Measurements from ENCODE around the gene PPP2R5C.
"Not testable (repeated sequence)": the region's sequence is repeated elsewhere in the genome, so short reads cannot be mapped to it uniquely, and the experiment has no call there.

Gene PPP2R5C

GRCh38 chr14:101761032-101761880 lies at the start of gene PPP2R5C:
PPP2R5C (plus strand) TSS chr14:101761709; CDS start chr14:101761894, 185 bp downstream.
- peak; percentile 77 for DNase-seq

- DNase-seq: not testable (repeated sequence)
Measured at GRCh38 chr14:101711857-101712233, 49.7 kb upstream of the PPP2R5C start.

GRCh38 chr14:101712341-101712740 lies 49.2 kb upstream of the PPP2R5C start:
- not testable (repeated sequence) for DNase-seq

- DNase-seq: not testable (repeated sequence)
Measured at GRCh38 chr14:101713091-101713490, 48.4 kb upstream of the PPP2R5C start.

- DNase-seq: no peak
Measured at GRCh38 chr14:101713621-101714349, 47.7 kb upstream of the PPP2R5C start.

- no peak for DNase-seq
Measured at GRCh38 chr14:101714394-101714793, 47.1 kb upstream of the PPP2R5C start.

- DNase-seq: no peak
Measured at GRCh38 chr14:101715210-101716076, 46.1 kb upstream of the PPP2R5C start.

GRCh38 chr14:101716077-101716950 lies 45.2 kb upstream of the PPP2R5C start:
- no peak for DNase-seq

- DNase-seq: no peak
Measured at GRCh38 chr14:101716956-101717662, 44.4 kb upstream of the PPP2R5C start.

GRCh38 chr14:101717663-101718490 lies 43.6 kb upstream of the PPP2R5C start:
- no peak for DNase-seq

GRCh38 chr14:101719045-101719645 lies 42.4 kb upstream of the PPP2R5C start:
- no peak for DNase-seq

- DNase-seq: no peak
Measured at GRCh38 chr14:101719708-101720107, 41.8 kb upstream of the PPP2R5C start.

- no peak for DNase-seq
Measured at GRCh38 chr14:101721111-101721510, 40.4 kb upstream of the PPP2R5C start.

GRCh38 chr14:101721951-101722661 lies 39.4 kb upstream of the PPP2R5C start:
- DNase-seq: no peak

GRCh38 chr14:101723061-101723595 lies 38.4 kb upstream of the PPP2R5C start:
- DNase-seq: no peak

- DNase-seq: not testable (repeated sequence)
Measured at GRCh38 chr14:101725652-101726051, 35.9 kb upstream of the PPP2R5C start.

- DNase-seq: no peak
Measured at GRCh38 chr14:101726295-101726953, 35.1 kb upstream of the PPP2R5C start.

GRCh38 chr14:101726954-101727302 lies 34.6 kb upstream of the PPP2R5C start:
- DNase-seq: no peak
